ENCODE results near the gene UGT1A10.

- TF ChIP-seq CTCF (IDR thresholded peaks at IDR 0.05) (no peak), POLR2A (IDR thresholded peaks at IDR 0.05) (no peak)
Observed at GRCh38 chr2:233643128-233643527, 6.9 kb downstream of the UGT1A10 start.
